Neural crest cell (in vitro differentiated cells): ENCODE results near the gene PPP1R27. TPM values are rescaled to one million over a fixed set of nuclear protein-coding genes. Genes with fewer than 3 reads are reported as not detected.

Experiments used
- DNase-seq: peaks from one replicate; pipeline ENCODE4 v3.0.0; 2021; ENCODE audit warnings: low read depth, mixed read lengths, low spot score
- H3K27ac Mint-ChIP-seq: one replicate; pipeline ENCODE4 v1.8.0; 2021; ENCODE audit warnings: mild to moderate bottlenecking, mixed read lengths; ENCODE audit not compliant: unreplicated experiment
- H3K27me3 Mint-ChIP-seq: 2 replicates; pipeline ENCODE4 v1.8.0; 2021; ENCODE audit warnings: low read depth, mild to moderate bottlenecking, mixed read lengths
- H3K36me3 Mint-ChIP-seq: 2 replicates; pipeline ENCODE4 v1.8.0; 2021; ENCODE audit warnings: low read depth, mild to moderate bottlenecking, mixed read lengths
- H3K4me1 Mint-ChIP-seq: 2 replicates; pipeline ENCODE4 v1.8.0; 2021; ENCODE audit warnings: mixed read lengths
- H3K4me3 Mint-ChIP-seq: one replicate; pipeline ENCODE4 v1.8.0; 2021; ENCODE audit warnings: mild to moderate bottlenecking, mixed read lengths
- H3K9me3 Mint-ChIP-seq: 2 replicates; pipeline ENCODE4 v1.8.0; 2021; ENCODE audit warnings: mixed read lengths
- total RNA-seq: library from RNA; stranded (reverse); gene quantifications from 2 replicates; pipeline ENCODE4 v1.2.1, GENCODE V29; 2021
- TF ChIP-seq, protein P1 (sequence below): fragments of 200-600 bp; sonication (generic); conservative IDR thresholded peaks from 2 replicates; pipeline ENCODE4 v1.5.0; 2021; ENCODE audit warnings: antibody characterized with exemption, mild to moderate bottlenecking

PPP1R27 gene
- total RNA-seq, 1 donor from 2014 or later = not detected

- H3K9me3 Mint-ChIP-seq = no peaks in the 10 kb centered on the region
- no peaks in the 10 kb centered on the region for H3K4me1 Mint-ChIP-seq
- no peak overlapping the region for H3K27ac Mint-ChIP-seq
- H3K4me3 Mint-ChIP-seq = no peak overlapping the region
- TF ChIP-seq, protein P1, sequence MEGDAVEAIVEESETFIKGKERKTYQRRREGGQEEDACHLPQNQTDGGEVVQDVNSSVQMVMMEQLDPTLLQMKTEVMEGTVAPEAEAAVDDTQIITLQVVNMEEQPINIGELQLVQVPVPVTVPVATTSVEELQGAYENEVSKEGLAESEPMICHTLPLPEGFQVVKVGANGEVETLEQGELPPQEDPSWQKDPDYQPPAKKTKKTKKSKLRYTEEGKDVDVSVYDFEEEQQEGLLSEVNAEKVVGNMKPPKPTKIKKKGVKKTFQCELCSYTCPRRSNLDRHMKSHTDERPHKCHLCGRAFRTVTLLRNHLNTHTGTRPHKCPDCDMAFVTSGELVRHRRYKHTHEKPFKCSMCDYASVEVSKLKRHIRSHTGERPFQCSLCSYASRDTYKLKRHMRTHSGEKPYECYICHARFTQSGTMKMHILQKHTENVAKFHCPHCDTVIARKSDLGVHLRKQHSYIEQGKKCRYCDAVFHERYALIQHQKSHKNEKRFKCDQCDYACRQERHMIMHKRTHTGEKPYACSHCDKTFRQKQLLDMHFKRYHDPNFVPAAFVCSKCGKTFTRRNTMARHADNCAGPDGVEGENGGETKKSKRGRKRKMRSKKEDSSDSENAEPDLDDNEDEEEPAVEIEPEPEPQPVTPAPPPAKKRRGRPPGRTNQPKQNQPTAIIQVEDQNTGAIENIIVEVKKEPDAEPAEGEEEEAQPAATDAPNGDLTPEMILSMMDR = no peak
- no peaks in the 10 kb centered on the region for H3K36me3 Mint-ChIP-seq
- DNase-seq = no peak
- H3K27me3 Mint-ChIP-seq = peaks cover 49% of the 10 kb centered on the region
Measured at GRCh38 chr17:81809556-81809998, 25.3 kb downstream of the PPP1R27 start.

GRCh38 chr17:81808778-81809555, 25.9 kb downstream of the PPP1R27 start:
- Mint-ChIP-seq H3K27me3 (peaks cover 49% of the 10 kb centered on the region), H3K4me3 (no peak overlapping the region), H3K9me3 (no peaks in the 10 kb centered on the region), H3K27ac (no peak overlapping the region), H3K36me3 (no peaks in the 10 kb centered on the region), H3K4me1 (no peaks in the 10 kb centered on the region)
- TF ChIP-seq, protein P1 = no peak
- no peak for DNase-seq

DNA sequence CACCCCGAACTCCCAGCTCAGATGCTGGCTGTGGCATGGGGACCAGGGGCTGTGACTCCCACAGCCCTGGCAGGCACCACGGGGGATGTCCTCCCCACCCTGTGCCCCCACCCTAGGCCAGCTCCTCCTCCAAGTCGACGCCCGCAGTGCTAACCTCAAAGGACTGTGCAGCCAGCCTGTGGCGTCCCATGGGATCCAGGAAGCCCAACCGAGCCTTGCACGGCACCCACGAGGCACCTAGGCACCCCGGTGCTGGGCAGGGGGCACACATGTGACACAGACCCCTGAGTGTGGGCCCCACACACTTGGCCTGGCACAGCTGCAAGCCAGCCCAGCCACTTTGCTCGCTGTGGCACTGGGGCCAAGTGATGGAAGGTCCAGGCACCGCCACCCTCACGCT, 27.0 kb downstream of the PPP1R27 start:
- no peak overlapping the region for H3K27ac Mint-ChIP-seq
- H3K4me1 Mint-ChIP-seq = no peaks in the 10 kb centered on the region
- H3K36me3 Mint-ChIP-seq = no peaks in the 10 kb centered on the region
- TF ChIP-seq, protein P1 = no peak
- no peaks in the 10 kb centered on the region for H3K9me3 Mint-ChIP-seq
- no peak overlapping the region for H3K4me3 Mint-ChIP-seq
- DNase-seq = no peak
- H3K27me3 Mint-ChIP-seq = peaks cover 58% of the 10 kb centered on the region

- Mint-ChIP-seq H3K27me3 (peaks cover 64% of the 10 kb centered on the region), H3K27ac (no peak overlapping the region), H3K4me3 (no peak overlapping the region), H3K9me3 (no peaks in the 10 kb centered on the region), H3K4me1 (no peaks in the 10 kb centered on the region), H3K36me3 (no peaks in the 10 kb centered on the region)
- no peak for DNase-seq
- TF ChIP-seq, protein P1 = no peak
Measured at GRCh38 chr17:81807210-81807719, 27.6 kb downstream of the PPP1R27 start.

DNA sequence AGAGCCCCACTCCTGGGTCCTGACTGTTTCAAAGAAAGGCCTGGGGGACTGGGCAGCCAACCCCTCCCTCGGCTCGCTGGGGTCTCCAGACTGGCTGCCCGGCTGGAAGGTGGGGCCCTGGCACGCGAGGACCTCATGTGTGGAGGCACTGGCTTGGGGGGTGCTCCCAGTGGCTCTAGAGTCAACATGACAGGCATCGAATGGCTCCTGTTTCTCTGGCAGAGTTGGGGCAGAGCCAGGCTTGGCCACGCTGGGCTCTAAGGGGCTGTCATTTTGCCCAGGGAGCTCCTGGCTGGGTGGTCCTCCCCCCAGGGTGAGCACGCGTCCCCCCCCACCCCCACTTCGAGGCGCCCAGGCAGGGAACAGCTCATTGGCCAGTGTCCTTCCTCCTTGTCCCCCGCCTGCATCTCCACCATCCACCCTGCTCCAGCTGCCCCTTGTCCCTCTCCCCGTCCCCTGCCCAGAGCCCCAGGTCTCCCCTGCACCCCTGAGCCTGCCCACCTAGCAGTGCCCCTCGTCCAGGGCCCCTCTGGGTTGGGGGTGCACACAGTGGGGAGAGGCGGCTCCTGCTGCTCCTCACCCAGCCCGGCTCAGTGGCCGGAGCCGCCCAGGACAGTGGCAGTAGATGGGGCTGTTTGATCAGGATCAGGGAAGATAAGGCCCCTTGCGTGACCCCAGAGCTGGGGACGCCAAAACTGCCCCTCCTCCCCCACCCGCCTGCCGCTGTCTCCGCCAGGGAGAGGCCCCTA, 28.2 kb downstream of the PPP1R27 start:
- no peaks in the 10 kb centered on the region for H3K4me1 Mint-ChIP-seq
- H3K36me3 Mint-ChIP-seq = no peaks in the 10 kb centered on the region
- peaks cover 70% of the 10 kb centered on the region for H3K27me3 Mint-ChIP-seq
- no peaks in the 10 kb centered on the region for H3K9me3 Mint-ChIP-seq
- no peak overlapping the region for H3K4me3 Mint-ChIP-seq
- TF ChIP-seq, protein P1 = no peak
- no peak for DNase-seq
- H3K27ac Mint-ChIP-seq = no peak overlapping the region
